HG03460 (cell line): ENCODE data around the gene PARP15.

Experiments used
- ATAC-seq: cut with Tn5 transposase; IDR thresholded peaks from one replicate; pipeline ENCODE4 v1.9.1; 2021; ENCODE audit not compliant: unreplicated experiment

PARP15 gene

GRCh38 chr3:122568755-122569154, 8.7 kb upstream of the PARP15 start:
- no peak for ATAC-seq

GRCh38 chr3:122572940-122573412, 4.5 kb upstream of the PARP15 start:
- ATAC-seq: no peak

DNA sequence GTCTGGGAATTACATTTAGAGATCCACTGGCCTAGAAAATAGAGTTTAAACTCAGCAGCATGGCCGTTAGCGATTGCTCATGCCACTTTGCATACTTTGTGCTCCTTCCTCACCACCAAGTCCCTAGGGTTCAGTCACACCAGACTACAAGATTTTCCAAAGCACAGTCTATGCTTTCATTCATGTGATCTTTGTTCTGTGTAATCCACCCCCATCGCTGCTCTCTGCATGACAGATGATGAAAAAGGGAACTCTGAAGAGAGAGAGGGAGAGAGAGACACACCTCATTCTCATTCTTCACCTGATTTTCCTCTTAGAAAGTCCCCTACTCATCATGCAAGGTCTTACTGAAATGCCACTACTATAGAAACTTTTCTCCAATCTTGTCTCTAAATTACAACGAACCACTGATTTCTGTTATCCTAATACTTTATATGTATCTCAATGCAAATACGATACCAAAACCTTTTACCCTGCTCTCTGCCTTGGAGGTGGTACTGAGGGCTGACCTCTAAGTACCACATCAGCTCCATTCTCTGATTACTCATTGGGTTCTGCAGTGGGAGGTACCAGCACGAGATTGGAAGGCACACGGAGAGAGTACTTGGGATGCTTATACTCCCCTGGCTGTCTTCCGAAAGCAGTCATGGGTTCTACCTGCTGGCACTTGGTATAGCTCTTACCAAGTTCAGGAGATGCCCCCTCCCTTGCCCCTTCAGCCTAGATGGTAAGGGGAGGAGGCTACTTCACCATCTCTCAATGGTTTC, 1.1 kb upstream of the PARP15 start:
- peak; percentile 86 for ATAC-seq

DNA sequence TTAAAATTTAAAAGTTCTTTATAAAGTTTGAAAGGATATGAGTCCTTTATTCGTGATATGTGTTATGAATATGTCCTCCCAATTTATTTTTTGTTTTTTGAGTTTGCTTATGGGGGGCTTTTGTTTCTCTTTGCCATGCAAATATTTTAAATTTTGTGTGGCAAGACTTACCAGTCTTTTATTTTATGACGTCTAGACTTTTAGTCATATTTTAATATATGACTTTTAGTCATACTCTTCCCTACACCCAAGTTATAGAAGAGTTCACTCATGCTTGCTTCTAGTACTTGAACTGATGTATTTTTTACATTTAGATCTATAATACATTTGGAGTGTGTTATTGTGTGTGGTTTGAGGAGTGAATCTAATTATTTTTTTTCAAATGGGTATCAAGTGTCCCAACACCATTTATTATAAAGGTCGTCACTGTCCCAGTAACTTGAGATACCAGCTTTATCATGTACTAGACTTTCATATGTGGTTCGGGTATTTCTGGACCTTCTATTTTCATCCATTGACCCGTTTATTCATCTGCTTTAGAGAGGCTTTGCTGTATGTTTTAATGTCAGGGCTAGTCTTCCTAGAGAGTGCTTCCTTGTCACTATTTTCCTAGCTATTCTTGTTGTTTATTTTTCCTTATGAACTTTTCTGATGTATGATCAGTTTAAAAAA, 755 bp downstream of the PARP15 start:
- no peak for ATAC-seq

GRCh38 chr3:122580470-122580869, 3.0 kb downstream of the PARP15 start:
- ATAC-seq: no peak

DNA sequence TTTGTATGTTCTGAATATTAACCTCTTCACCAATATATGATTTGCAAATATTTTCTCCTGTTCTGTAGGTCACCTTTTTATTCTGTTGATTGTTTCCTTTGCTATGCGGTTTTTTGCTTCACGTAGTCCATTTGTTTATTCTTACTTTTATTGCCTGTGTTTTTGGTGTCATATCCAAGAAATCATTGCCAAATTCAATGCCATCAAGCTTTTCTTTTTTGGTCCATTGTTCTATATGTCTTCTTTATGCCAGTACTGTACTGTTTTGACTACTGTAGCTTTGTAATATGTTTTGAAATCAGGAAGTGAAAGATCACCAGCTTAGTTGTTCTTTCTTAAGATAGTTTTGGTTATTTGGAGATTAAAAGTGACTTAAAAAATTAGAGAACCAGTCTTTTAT, 4.2 kb downstream of the PARP15 start:
- no peak for ATAC-seq

GRCh38 chr3:122582390-122582789, 4.9 kb downstream of the PARP15 start:
- ATAC-seq: no peak

GRCh38 chr3:122586098-122586497, 8.6 kb downstream of the PARP15 start:
- ATAC-seq: no peak

GRCh38 chr3:122586773-122587485, 9.5 kb downstream of the PARP15 start:
- no peak for ATAC-seq

GRCh38 chr3:122587572-122587971, 10.1 kb downstream of the PARP15 start:
- no peak for ATAC-seq

DNA sequence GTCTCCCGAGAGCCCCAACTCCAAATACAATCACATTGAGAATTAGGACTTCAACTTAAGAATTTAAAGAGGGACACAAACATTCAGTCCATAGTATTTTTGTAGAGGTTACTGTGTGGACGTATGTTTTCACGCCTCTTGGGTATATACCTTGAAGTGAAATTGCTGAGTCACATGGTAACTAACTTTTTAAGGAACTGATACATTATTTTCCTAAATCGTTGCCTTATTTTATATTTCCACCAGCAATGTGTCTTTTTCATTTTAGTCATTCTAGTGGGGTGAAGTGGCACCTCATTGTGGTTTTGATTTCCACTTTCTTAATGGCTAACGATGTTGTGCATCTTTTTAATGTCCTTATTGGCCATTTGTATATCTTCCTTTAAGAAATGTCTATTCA, 11.8 kb downstream of the PARP15 start:
- ATAC-seq: no peak

DNA sequence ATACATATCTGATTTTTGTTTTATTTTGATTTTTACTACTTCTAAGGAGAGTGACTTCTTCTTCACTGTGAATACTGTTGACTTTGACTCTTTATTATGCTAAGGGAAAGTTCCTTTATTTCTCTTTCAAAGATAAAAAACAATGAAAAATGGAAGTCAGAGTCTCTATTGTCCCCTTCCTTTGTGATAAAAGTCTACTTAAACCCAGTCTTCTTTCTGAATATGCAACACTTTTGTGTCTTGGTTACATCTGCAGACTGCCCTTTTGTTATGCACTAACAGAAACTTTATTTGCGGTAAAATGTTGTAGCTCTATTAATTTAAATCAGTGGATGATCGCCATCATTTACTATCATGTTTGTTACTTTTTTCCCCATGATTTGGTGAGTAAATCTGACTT, 13.2 kb downstream of the PARP15 start:
- no peak for ATAC-seq

DNA sequence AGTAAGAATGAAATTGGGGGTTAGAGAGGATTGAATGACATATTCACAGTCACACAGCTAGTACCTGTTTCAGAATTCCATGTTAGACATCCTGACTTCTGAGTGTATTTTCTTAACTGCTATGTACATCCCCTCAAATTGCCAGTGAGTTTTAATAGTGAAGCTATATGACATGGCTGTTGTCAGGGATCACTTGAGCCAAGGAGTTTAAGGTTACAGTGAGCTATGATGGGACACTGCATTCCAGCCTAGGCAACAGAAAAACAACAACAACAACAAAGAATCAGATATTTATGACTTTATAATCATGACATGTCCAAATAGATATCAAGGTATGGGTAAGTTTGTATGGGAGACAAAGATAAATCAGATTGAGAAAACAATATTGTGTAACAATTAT, 16.6 kb downstream of the PARP15 start:
- no peak for ATAC-seq

- ATAC-seq: no peak
These were observed 20.7 kb downstream of the PARP15 start for GRCh38 chr3:122598151-122598550.

- no peak for ATAC-seq
These were observed 21.1 kb downstream of the PARP15 start for GRCh38 chr3:122598556-122598955.

DNA sequence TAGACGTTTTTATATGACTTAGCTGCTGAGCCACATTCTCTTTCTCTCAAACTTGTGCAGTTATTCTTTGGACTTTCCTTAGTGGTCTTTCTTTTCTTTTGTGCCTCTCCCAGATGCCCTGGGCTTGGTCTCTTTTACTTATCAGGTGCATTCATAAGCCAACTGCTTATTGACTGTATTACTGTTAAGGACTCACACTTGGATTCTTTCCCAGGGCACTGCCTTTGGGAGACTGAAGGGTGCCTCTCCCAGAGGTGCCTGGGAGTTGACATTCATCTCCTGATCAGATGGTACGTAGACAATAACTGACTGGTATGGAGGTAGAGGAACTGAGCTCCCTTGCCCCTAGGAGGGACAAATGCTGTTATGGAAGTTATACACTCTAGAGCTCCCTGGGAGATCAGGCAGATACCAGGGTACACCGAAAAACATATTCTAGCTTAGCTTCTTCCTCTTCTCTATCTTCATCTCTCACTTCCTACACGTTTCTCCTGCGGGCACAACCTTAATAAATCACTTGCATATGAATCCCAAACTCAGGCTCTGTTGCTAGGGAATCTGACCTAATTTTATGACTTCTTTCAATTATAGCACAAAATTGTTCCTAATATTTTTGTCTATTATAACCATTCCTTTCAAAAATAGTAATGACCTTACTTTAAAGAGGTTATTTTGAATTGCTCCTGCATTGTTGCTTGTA, 24.7 kb downstream of the PARP15 start:
- ATAC-seq: no peak

GRCh38 chr3:122603056-122603455, 25.6 kb downstream of the PARP15 start:
- ATAC-seq: no peak

- ATAC-seq: no peak
These were observed 28.9 kb downstream of the PARP15 start for GRCh38 chr3:122606330-122606729.

- no peak for ATAC-seq
These were observed 31.5 kb downstream of the PARP15 start for GRCh38 chr3:122608916-122609315.

GRCh38 chr3:122609798-122610559, 32.5 kb downstream of the PARP15 start:
- peak; percentile 96 for ATAC-seq

DNA sequence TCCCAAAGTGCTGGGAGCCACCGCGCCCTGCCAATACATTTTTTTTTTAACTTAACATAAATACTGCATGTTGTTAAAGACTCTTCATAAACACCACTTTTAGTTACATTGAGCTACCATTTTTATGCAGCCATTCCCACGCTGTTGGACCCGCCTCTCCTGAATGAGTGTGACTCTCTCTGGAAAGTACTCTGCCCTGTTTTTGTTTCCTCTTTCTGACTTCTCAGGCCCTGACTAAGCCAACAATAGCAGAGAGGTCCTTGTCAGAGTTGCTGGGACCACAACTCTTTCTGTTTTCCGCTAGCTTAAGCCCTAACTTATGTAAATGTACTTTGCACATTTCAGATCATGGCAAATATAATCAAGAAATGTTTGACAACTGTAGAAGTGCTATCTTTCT, 35.2 kb downstream of the PARP15 start:
- no peak for ATAC-seq
